SK-N-SH (cell line): ENCODE data around the gene WARS2. TPM values are rescaled to one million over a fixed set of nuclear protein-coding genes. Genes with fewer than 3 reads are reported as not detected.

Source experiments
- CTCF ChIA-PET: fragments of 300-600, 350-600 bp; formaldehyde crosslinking; extraction: SDS; loops from one replicate; lab custom pipeline; 2021; lab: Yijun Ruan, JAX
- POLR2A ChIA-PET: fragments of 350-600 bp; sonication (Branson Sonifier 250); formaldehyde crosslinking; extraction: SDS; loops from one replicate; lab custom pipeline; 2020; ENCODE audit warnings: antibody characterized with exemption, inconsistent platforms; lab: Yijun Ruan, JAX
- DNase-seq: peaks from one replicate; pipeline ENCODE4 v3.0.0; 2012
- H2AFZ ChIP-seq: fragments of 200-600 bp; sonication (generic); 2 replicates; pipeline ENCODE4 v1.8.1; 2016; ENCODE audit warnings: antibody characterized with exemption, mild to moderate bottlenecking, low read depth
- H3F3A ChIP-seq: fragments of 200-600 bp; sonication (generic); replicated peaks from 2 replicates; pipeline ENCODE3; 2016; ENCODE audit warnings: antibody characterized with exemption, mild to moderate bottlenecking; ENCODE audit not compliant: insufficient read depth
- H3K27ac ChIP-seq, 2 experiments: fragments of 200-500 bp in 1 of 2; fragments of 200-600 bp in 1 of 2; sonication (Bioruptor generic) in 1 of 2; sonication (generic), shearing (Covaris generic) in 1 of 2; 2 replicates each; pipeline versions ENCODE4 v1.5.1 to v1.6.1; 2014 to 2016; ENCODE audit warnings: low read depth in 2 of 2, inconsistent platforms in 1 of 2, low read length in 1 of 2, mild to moderate bottlenecking in 1 of 2, mixed read lengths in 1 of 2
- H3K27me3 ChIP-seq: fragments of 200-600 bp; sonication (generic), shearing (Covaris generic); 2 replicates; pipeline ENCODE4 v1.6.1; 2016; ENCODE audit warnings: mixed run types; ENCODE audit not compliant: insufficient read depth
- H3K36me3 ChIP-seq, 2 experiments: fragments of 200-500 bp in 1 of 2; fragments of 200-600 bp in 1 of 2; sonication (Bioruptor generic) in 1 of 2; sonication (generic) in 1 of 2; replicated peaks in 1 of 2; 2 replicates each; pipeline versions ENCODE3 to v1.5.1; 2014 to 2016; ENCODE audit warnings: low read length in 1 of 2, mild to moderate bottlenecking in 1 of 2; ENCODE audit not compliant: insufficient read depth in 2 of 2, control insufficient read depth in 1 of 2
- H3K4me1 ChIP-seq, 2 experiments: fragments of 200-500 bp in 1 of 2; fragments of 200-600 bp in 1 of 2; sonication (Bioruptor generic) in 1 of 2; sonication (generic), shearing (Covaris generic) in 1 of 2; 2 replicates each; pipeline versions ENCODE4 v1.5.1 to v1.6.1; 2014 to 2016; ENCODE audit warnings: low read depth in 1 of 2, low read length in 1 of 2, mixed run types in 1 of 2; ENCODE audit not compliant: insufficient read depth in 2 of 2, control insufficient read depth in 1 of 2
- H3K4me2 ChIP-seq: fragments of 200-600 bp; sonication (generic), shearing (Covaris generic); 2 replicates; pipeline ENCODE4 v1.6.1; 2017; ENCODE audit warnings: mixed run types
- H3K4me3 ChIP-seq, 2 experiments: fragments of 200-500 bp in 1 of 2; fragments of 200-600 bp in 1 of 2; sonication (Bioruptor generic) in 1 of 2; sonication (generic), shearing (Covaris generic) in 1 of 2; 2 replicates each; pipeline versions ENCODE4 v1.5.1 to v1.8.1; 2014 to 2016; ENCODE audit warnings: low read depth in 2 of 2, inconsistent platforms in 1 of 2, low read length in 1 of 2, mild to moderate bottlenecking in 1 of 2, mixed read lengths in 1 of 2, moderate library complexity in 1 of 2
- H3K79me2 ChIP-seq: fragments of 200-600 bp; sonication (generic); 2 replicates; pipeline ENCODE4 v1.8.1; 2017; ENCODE audit warnings: mild to moderate bottlenecking; ENCODE audit not compliant: insufficient read depth
- H3K9ac ChIP-seq: fragments of 200-600 bp; sonication (generic); 2 replicates; pipeline ENCODE4 v1.6.1; 2017; ENCODE audit warnings: mixed run types
- H3K9me2 ChIP-seq: fragments of 200-600 bp; sonication (generic); 2 replicates; pipeline ENCODE4 v1.6.1; 2017; ENCODE audit warnings: mixed run types
- H3K9me3 ChIP-seq: fragments of 200-600 bp; sonication (generic); 2 replicates; pipeline ENCODE4 v1.6.1; 2017; ENCODE audit warnings: mixed run types, mild to moderate bottlenecking, moderate library complexity
- H4K20me1 ChIP-seq: fragments of 200-600 bp; sonication (generic); 2 replicates; pipeline ENCODE4 v1.6.1; 2017; ENCODE audit warnings: mild to moderate bottlenecking, mixed run types; ENCODE audit not compliant: insufficient read depth
- CTCF ChIP-seq: fragments of 200-600 bp; sonication (generic); IDR thresholded peaks from 2 replicates; pipeline ENCODE4 v1.6.1; 2017; ENCODE audit warnings: antibody characterized with exemption, mild to moderate bottlenecking, moderate library complexity
- FOXJ3 ChIP-seq: sonication (generic); formaldehyde crosslinking; IDR thresholded peaks from 2 replicates; pipeline ENCODE4 v1.5.1; 2020; ENCODE audit warnings: mild to moderate bottlenecking, missing genetic modification reagents
- GABPA ChIP-seq: IDR thresholded peaks from 2 replicates; pipeline ENCODE4 v1.4.0; 2012; ENCODE audit warnings: low read depth, mild to moderate bottlenecking
- JUND ChIP-seq: IDR thresholded peaks from 2 replicates; pipeline ENCODE4 v1.4.0; 2012
- MAX ChIP-seq: IDR thresholded peaks from 2 replicates; pipeline ENCODE4 v1.4.0; 2012; ENCODE audit warnings: low read depth
- MEF2A ChIP-seq: IDR thresholded peaks from 2 replicates; pipeline ENCODE4 v1.4.0; 2012; ENCODE audit warnings: low read depth, borderline replicate concordance
- NFIC ChIP-seq: IDR thresholded peaks from 2 replicates; pipeline ENCODE4 v1.4.0; 2012; ENCODE audit warnings: borderline replicate concordance
- NRF1 ChIP-seq: IDR thresholded peaks from 2 replicates; pipeline ENCODE4 v1.6.1; 2012; ENCODE audit warnings: low read depth, mild to moderate bottlenecking, low read length
- POLR2AphosphoS5 ChIP-seq: IDR thresholded peaks from 2 replicates; pipeline ENCODE4 v1.6.1; 2012; ENCODE audit warnings: low read depth, low read length
- RAD21 ChIP-seq: IDR thresholded peaks from 2 replicates; pipeline ENCODE4 v1.6.1; 2012; ENCODE audit warnings: mild to moderate bottlenecking, low read length
- RCOR1 ChIP-seq: fragments of 150-350 bp; IDR thresholded peaks from 2 replicates; pipeline ENCODE4 v1.6.1; 2017; ENCODE audit warnings: antibody characterized with exemption, low read length
- SMC3 ChIP-seq: IDR thresholded peaks from 2 replicates; pipeline ENCODE4 v1.6.1; 2012; ENCODE audit warnings: low read depth, low read length, improper control_type of control experiment
- TAF1 ChIP-seq: IDR thresholded peaks from 2 replicates; pipeline ENCODE4 v1.6.1; 2012; ENCODE audit warnings: low read depth, mild to moderate bottlenecking, low read length, moderate library complexity, borderline replicate concordance
- USF2 ChIP-seq: fragments of 150-350 bp; IDR thresholded peaks from 2 replicates; pipeline ENCODE4 v1.6.1; 2017; ENCODE audit warnings: antibody characterized with exemption, low read length, low read depth, borderline replicate concordance
- ZBTB33 ChIP-seq: IDR thresholded peaks from 2 replicates; pipeline ENCODE4 v1.4.0; 2012; ENCODE audit warnings: low read depth, borderline replicate concordance
- WGBS: methylation state at CpG from one replicate; pipeline ENCODE4 v1.1.6; 2017; ENCODE audit warnings: low lambda C conversion rate; 5-methylcytosine and 5-hydroxymethylcytosine counted together
- polyA plus RNA-seq, 3 experiments: library from polyadenylated mRNA; depleted of rRNA; stranded (reverse); fragments of >200 nt; gene quantifications; 2 replicates each; pipeline ENCODE4 v1.2.3, GENCODE V29; 2012
- TF ChIP-seq, protein P1 (sequence below): IDR thresholded peaks from 2 replicates; pipeline ENCODE4 v1.6.1; 2012; ENCODE audit warnings: mild to moderate bottlenecking, low read depth, low read length, moderate library complexity
- TF ChIP-seq, protein P2 (sequence below): IDR thresholded peaks from 2 replicates; pipeline ENCODE4; 2012
- TF ChIP-seq, protein P3 (sequence below): IDR thresholded peaks from 2 replicates; pipeline ENCODE4 v1.4.0; 2012; ENCODE audit warnings: low read depth, borderline replicate concordance

Gene WARS2
- polyA plus RNA-seq, 1 of the 3 experiments (the other 2 are of a cell fraction), result 4.8 TPM

DNA sequence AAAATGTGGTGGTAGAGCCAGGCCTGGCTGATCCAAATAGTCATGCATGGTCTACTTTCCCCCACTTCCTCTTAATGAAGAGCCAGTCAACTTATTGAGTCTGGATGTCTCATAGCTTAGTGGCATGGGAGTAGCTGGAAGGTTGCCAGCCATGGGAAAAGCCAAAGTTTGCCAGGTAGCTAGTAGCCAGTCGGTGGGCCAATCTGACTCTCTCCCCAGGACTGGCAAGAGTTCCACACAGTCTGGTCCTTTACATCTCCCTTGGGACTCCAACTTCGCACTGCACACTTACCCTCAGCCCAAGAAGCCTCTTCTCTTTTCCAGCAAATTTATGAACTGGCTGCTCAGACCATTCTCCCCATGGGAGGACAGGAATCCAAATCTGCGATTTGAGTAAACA lies 8.3 kb downstream of the WARS2 start:
- TF ChIP-seq POLR2AphosphoS5 (no peak), GABPA (no peak), RAD21 (no peak), SMC3 (no peak), NRF1 (no peak), FOXJ3 (no peak), JUND (no peak), TAF1 (no peak), CTCF (no peak), ZBTB33 (no peak), MEF2A (no peak), MAX (no peak), USF2 (no peak), NFIC (no peak), RCOR1 (no peak)
- TF ChIP-seq, protein P1, sequence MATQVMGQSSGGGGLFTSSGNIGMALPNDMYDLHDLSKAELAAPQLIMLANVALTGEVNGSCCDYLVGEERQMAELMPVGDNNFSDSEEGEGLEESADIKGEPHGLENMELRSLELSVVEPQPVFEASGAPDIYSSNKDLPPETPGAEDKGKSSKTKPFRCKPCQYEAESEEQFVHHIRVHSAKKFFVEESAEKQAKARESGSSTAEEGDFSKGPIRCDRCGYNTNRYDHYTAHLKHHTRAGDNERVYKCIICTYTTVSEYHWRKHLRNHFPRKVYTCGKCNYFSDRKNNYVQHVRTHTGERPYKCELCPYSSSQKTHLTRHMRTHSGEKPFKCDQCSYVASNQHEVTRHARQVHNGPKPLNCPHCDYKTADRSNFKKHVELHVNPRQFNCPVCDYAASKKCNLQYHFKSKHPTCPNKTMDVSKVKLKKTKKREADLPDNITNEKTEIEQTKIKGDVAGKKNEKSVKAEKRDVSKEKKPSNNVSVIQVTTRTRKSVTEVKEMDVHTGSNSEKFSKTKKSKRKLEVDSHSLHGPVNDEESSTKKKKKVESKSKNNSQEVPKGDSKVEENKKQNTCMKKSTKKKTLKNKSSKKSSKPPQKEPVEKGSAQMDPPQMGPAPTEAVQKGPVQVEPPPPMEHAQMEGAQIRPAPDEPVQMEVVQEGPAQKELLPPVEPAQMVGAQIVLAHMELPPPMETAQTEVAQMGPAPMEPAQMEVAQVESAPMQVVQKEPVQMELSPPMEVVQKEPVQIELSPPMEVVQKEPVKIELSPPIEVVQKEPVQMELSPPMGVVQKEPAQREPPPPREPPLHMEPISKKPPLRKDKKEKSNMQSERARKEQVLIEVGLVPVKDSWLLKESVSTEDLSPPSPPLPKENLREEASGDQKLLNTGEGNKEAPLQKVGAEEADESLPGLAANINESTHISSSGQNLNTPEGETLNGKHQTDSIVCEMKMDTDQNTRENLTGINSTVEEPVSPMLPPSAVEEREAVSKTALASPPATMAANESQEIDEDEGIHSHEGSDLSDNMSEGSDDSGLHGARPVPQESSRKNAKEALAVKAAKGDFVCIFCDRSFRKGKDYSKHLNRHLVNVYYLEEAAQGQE, result no peak
- TF ChIP-seq, protein P2, sequence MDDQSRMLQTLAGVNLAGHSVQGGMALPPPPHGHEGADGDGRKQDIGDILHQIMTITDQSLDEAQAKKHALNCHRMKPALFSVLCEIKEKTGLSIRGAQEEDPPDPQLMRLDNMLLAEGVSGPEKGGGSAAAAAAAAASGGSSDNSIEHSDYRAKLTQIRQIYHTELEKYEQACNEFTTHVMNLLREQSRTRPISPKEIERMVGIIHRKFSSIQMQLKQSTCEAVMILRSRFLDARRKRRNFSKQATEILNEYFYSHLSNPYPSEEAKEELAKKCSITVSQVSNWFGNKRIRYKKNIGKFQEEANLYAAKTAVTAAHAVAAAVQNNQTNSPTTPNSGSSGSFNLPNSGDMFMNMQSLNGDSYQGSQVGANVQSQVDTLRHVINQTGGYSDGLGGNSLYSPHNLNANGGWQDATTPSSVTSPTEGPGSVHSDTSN, result no peak
- TF ChIP-seq, protein P3, sequence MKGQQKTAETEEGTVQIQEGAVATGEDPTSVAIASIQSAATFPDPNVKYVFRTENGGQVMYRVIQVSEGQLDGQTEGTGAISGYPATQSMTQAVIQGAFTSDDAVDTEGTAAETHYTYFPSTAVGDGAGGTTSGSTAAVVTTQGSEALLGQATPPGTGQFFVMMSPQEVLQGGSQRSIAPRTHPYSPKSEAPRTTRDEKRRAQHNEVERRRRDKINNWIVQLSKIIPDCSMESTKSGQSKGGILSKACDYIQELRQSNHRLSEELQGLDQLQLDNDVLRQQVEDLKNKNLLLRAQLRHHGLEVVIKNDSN, result no peak
- Histone ChIP-seq H3K4me1 (peaks cover 0 to 7% of the 10 kb centered on the region in 2 experiments; a peak in 2 of 4 replicates), H3F3A (peaks cover 9% of the 10 kb centered on the region), H3K36me3 (no peaks in the 10 kb centered on the region), H3K9ac (no peak overlapping the region), H3K27me3 (no peaks in the 10 kb centered on the region), H3K4me2 (no peak overlapping the region), H4K20me1 (no peaks in the 10 kb centered on the region), H3K9me2 (no peaks in the 10 kb centered on the region), H3K79me2 (0 out of 2 replicates have a peak, but pooled peaks cover 4% of the 10 kb centered on the region), H3K4me3 (no peak overlapping the region), H3K27ac (no peak overlapping the region), H3K9me3 (no peaks in the 10 kb centered on the region), H2AFZ (no peak overlapping the region)
- POLR2A ChIA-PET, result no interaction called here
- WGBS, result 94% methylated on average over 3 of the region's 3 CpGs
- CTCF ChIA-PET, result no interaction called here
- DNase-seq, result no peak
